OCI-LY7 (cell line): ENCODE measurements around the gene TNFSF4.

Experiments
- CTCF ChIP-seq: fragments of 200-600 bp; sonication (generic); conservative IDR thresholded peaks from 2 replicates; pipeline ENCODE4 v1.5.1; 2014; ENCODE audit warnings: mild to moderate bottlenecking, antibody characterized with exemption, low read length, moderate library complexity, mixed read lengths
- EZH2phosphoT487 ChIP-seq: fragments of 200-600 bp; sonication (generic); IDR thresholded peaks from 2 replicates; pipeline ENCODE4 v1.6.1; 2018; ENCODE audit warnings: low read depth, borderline replicate concordance, mild to moderate bottlenecking, mixed run types, antibody characterized with exemption, low read length, moderate library complexity, mixed read lengths

GRCh38 chr1:173164178-173164577 is 43.0 kb downstream of the TNFSF4 start:
- TF ChIP-seq CTCF (no peak), EZH2phosphoT487 (no peak)
